PFSK-1 (cell line): ENCODE results near the gene DHRS9.

ENCODE experiments used
- FOXP2 ChIP-seq: optimal IDR thresholded peaks from 2 replicates; pipeline ENCODE3; 2011; ENCODE audit warnings: borderline replicate concordance, control low read depth, inconsistent platforms; ENCODE audit not compliant: insufficient read depth; ENCODE audit errors: extremely low read length, extremely low read depth
- POLR2AphosphoS5 ChIP-seq: IDR thresholded peaks from 2 replicates; pipeline ENCODE4 v1.6.1; 2012; ENCODE audit warnings: low read depth, mild to moderate bottlenecking, control low read depth, low read length, moderate library complexity
- SIN3A ChIP-seq: IDR thresholded peaks from 2 replicates; pipeline ENCODE4 v1.6.1; 2012; ENCODE audit warnings: mild to moderate bottlenecking, low read length, moderate library complexity, borderline replicate concordance; ENCODE audit not compliant: insufficient read depth
- TAF1 ChIP-seq: IDR thresholded peaks from 2 replicates; pipeline ENCODE4 v1.6.1; 2012; ENCODE audit warnings: low read length, control low read depth, borderline replicate concordance; ENCODE audit not compliant: insufficient read depth
- TF ChIP-seq, protein P1 (sequence below), 2 experiments: IDR thresholded peaks; 2 replicates each; pipeline versions ENCODE4 v1.6.1 to v1.8.0; 2011 to 2012; ENCODE audit warnings: low read depth in 2 of 2, low read length in 2 of 2, control low read depth in 1 of 2, inconsistent platforms in 1 of 2, mild to moderate bottlenecking in 1 of 2, moderate library complexity in 1 of 2; ENCODE audit not compliant: insufficient read depth in 1 of 2

Gene DHRS9

DNA sequence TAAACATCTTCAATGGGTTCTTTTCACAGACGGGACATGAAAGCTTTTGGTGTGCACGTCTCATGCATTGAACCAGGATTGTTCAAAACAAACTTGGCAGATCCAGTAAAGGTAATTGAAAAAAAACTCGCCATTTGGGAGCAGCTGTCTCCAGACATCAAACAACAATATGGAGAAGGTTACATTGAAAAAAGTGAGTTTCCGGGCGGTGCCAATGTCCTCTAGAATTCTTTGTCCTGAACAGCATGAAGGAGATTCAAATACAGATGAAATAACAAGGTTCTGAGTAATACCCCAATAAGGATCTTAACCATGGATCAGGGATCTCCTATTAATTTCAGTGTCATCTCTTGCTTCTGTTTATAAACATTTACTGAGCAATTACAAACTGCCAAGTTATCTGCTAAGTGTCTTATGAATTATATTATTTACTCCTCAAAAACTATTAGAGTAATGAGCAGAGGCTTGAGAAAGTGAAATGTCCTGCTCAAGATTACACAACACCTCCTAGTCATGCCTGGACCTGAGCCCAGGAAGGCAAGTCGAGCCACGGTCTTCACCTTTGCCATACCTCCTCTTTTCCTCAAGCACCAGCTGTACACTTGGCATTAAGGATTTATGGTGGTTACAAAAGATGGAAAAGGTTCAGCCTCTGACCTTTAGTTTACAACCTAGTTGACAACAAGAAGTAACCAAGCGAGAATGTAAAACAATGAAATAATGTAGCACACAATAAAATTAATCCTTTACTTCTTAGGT lies 22.6 kb downstream of the DHRS9 start:
- TF ChIP-seq, protein P1, sequence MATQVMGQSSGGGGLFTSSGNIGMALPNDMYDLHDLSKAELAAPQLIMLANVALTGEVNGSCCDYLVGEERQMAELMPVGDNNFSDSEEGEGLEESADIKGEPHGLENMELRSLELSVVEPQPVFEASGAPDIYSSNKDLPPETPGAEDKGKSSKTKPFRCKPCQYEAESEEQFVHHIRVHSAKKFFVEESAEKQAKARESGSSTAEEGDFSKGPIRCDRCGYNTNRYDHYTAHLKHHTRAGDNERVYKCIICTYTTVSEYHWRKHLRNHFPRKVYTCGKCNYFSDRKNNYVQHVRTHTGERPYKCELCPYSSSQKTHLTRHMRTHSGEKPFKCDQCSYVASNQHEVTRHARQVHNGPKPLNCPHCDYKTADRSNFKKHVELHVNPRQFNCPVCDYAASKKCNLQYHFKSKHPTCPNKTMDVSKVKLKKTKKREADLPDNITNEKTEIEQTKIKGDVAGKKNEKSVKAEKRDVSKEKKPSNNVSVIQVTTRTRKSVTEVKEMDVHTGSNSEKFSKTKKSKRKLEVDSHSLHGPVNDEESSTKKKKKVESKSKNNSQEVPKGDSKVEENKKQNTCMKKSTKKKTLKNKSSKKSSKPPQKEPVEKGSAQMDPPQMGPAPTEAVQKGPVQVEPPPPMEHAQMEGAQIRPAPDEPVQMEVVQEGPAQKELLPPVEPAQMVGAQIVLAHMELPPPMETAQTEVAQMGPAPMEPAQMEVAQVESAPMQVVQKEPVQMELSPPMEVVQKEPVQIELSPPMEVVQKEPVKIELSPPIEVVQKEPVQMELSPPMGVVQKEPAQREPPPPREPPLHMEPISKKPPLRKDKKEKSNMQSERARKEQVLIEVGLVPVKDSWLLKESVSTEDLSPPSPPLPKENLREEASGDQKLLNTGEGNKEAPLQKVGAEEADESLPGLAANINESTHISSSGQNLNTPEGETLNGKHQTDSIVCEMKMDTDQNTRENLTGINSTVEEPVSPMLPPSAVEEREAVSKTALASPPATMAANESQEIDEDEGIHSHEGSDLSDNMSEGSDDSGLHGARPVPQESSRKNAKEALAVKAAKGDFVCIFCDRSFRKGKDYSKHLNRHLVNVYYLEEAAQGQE (IDR thresholded peaks at IDR 0.05; ENCODE audit: insufficient read depth in 1 of 2, low read depth in 2 of 2, low read length in 2 of 2): no peak
- TF ChIP-seq FOXP2: no peak
- TF ChIP-seq TAF1: no peak
- TF ChIP-seq SIN3A: no peak
- TF ChIP-seq POLR2AphosphoS5: no peak

DNA sequence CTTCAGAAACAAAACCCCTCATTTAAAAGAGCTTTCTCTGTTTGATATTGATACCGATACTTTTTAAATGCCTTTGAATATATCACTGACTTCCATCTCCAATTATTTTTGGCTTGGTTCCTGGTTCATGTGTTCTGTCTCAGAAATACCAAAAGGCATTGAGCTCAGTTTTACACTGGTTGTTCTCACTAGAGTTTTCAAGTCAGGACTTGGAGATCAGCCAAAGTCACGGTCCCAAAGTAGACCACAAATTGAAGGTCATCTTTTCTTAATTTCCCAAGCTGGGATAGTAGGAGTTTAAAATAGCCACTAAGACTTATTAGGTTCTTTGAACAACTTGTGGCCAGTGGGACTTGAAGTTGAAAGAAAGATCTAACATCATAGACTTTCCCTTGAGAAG lies 24.2 kb downstream of the DHRS9 start:
- TF ChIP-seq SIN3A (no peak), FOXP2 (no peak), TAF1 (no peak), POLR2AphosphoS5 (no peak)
- TF ChIP-seq, protein P1 (IDR thresholded peaks at IDR 0.05; ENCODE audit: insufficient read depth in 1 of 2, low read depth in 2 of 2, low read length in 2 of 2): no peak

DNA sequence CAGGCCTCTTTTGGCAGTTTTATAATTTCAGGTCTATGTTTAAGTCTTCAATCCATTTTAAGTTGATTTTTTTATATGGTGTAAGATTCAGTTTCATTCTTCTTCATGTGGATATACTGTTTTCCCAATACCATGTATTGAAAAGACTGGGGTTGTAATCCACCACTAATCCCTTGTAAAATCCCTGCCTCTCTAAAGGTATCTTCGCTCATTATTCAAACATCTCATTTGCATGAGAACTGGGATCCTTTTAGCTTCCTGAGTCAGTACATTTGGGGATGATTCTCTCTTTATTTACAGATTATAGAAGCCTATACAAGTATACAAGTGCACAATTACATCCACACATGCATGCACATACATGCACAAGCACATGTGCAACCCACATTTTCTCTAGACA lies 25.3 kb downstream of the DHRS9 start:
- no peak for TF ChIP-seq FOXP2
- TF ChIP-seq, protein P1 (IDR thresholded peaks at IDR 0.05; ENCODE audit: insufficient read depth in 1 of 2, low read depth in 2 of 2, low read length in 2 of 2): no peak
- TF ChIP-seq POLR2AphosphoS5: no peak
- TF ChIP-seq TAF1: no peak
- TF ChIP-seq SIN3A: no peak

DNA sequence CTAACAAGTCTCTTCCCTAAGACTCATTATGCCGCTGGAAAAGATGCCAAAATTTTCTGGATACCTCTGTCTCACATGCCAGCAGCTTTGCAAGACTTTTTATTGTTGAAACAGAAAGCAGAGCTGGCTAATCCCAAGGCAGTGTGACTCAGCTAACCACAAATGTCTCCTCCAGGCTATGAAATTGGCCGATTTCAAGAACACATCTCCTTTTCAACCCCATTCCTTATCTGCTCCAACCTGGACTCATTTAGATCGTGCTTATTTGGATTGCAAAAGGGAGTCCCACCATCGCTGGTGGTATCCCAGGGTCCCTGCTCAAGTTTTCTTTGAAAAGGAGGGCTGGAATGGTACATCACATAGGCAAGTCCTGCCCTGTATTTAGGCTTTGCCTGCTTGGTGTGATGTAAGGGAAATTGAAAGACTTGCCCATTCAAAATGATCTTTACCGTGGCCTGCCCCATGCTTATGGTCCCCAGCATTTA lies 26.3 kb downstream of the DHRS9 start:
- TF ChIP-seq FOXP2 (no peak), SIN3A (no peak), POLR2AphosphoS5 (no peak), TAF1 (no peak)
- TF ChIP-seq, protein P1 (IDR thresholded peaks at IDR 0.05; ENCODE audit: insufficient read depth in 1 of 2, low read depth in 2 of 2, low read length in 2 of 2): no peak

DNA sequence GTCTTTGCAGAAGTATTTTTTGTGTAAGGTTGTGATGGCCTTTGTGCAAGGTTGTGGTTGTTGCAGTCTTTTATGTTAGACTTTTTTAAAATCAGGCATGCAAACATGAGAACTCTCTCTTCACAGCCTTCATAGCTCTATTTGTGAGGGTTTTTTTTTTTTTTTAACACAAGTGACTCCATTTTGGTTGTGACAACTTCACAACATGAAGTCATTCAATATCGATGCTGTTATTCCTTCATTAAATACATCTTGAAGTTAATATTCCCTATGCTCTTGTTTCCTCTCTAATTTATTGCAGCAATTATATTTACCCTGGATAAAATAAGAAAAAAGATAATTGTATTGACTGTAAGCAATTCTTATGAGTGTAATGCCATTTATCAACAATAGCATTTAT lies 35.5 kb downstream of the DHRS9 start:
- no peak for TF ChIP-seq TAF1
- no peak for TF ChIP-seq POLR2AphosphoS5
- no peak for TF ChIP-seq SIN3A
- TF ChIP-seq, protein P1 (IDR thresholded peaks at IDR 0.05; ENCODE audit: insufficient read depth in 1 of 2, low read depth in 2 of 2, low read length in 2 of 2): no peak
- no peak for TF ChIP-seq FOXP2
